Measurements from ENCODE around the gene ATF3. TPM values are rescaled to one million over a fixed set of nuclear protein-coding genes. Genes with fewer than 3 reads are reported as not detected.

The ATF3 gene
- total RNA-seq, 4 donors from 2014 or later: 1.8 to 42.6 (median 24.4) TPM

DNA sequence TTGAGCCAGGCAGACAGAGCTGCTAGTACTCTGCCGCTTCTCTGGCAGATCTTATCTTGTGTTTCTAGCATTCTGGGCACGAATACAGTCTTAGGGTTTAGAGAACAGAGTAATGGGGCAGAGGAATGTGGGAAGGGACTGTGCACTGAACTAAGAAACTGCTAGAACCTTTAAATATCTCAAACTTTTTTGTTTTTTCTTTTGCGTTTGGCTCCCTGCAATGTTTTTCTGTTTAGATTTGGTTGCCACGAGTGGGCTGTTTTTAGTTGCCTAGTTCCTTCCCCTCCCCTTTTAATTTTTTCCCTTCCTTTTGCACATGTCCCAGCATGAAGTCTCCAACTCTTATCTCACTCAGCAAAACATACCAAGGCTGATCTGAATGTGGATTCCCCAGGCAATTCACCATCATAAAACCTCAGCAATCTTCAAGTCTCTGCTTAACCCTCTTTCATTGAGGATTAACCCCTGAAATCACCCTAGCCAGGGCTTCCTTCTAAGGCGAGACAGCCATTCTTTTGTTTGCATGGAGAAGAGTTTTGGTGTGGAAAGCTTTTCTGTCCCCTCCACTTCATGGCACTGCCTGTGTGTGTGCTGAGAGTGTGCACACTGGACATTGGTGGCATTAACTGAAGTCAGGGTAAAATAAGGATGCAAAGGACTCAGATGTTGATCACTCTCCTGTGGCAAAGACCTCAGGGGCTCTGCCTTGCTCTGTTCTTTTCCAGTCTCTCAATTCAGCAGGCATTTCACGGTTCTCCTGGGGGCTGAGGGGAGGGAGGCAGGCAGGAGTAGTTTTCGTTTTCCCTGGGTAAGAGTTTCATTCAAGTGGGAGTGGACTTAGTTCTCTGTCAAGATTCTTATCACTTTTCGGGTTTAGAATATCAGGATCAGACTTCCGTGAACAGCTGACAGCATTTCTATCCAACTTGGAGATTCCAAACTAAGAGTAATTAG, 2.8 kb upstream of the ATF3 start:
- intact Hi-C loops (cut with DNase I; ENCODE audit: low total_unique reads): no loop called here
- DNase-seq: no peak
- peak overlapping the region; percentile 2 to 96 for H3K27ac ChIP-seq

DNA sequence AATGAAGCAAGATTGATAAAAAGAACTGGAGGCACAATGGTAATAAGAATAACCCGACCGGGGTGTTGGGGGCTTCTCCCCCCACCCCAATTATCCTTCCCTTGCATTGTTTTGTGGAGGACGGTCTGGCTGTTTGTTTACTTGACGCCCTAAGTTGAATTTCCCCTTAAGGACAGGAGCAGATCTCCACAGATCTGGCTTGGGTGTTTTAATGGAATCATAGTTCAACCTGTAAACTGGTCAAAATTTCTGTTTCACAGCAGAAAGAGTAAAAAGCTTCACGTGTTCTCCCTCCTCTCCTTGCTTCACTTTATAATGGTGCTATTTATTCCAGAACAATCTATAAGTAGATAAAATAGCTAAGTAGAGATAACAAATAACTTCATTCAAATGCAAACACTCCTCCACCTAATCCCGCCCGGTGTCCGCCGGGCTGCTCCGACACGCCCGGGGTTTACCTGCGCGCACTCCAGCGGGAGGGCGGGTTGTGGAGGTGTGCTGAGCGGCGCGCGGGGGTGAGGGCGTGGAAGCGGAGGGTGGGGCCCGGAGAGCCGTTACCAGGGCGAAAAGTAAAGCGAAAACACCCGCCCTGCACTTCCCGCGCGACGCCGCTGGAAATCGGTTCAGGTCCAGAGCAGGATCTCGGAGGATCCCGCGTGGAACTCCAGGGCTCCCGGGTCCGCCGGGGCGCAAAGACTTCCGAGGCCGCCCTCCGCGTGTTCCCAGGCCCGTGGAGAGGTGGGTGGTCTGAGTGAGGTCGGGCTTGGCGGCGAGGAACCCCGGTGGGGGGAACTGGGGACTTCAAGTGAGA, 2.0 kb upstream of the ATF3 start:
- Histone ChIP-seq H3K4me1 (peaks cover 0 to 12% of the 10 kb centered on the region in 2 donors), H3K27me3 (no peaks in the 10 kb centered on the region), H3K36me3 (no peaks in the 10 kb centered on the region), H3K9me3 (no peaks in the 10 kb centered on the region), H3K4me3 (peak overlapping the region; percentile 53 to 68), H3K27ac (peak overlapping the region; percentile 88 to 96)
- intact Hi-C loops (cut with DNase I; ENCODE audit: low total_unique reads): no loop called here
- TF ChIP-seq POLR2A (IDR thresholded peaks at IDR 0.05): peak in 1 of 2 donors; percentile 69
- TF ChIP-seq, protein P1, sequence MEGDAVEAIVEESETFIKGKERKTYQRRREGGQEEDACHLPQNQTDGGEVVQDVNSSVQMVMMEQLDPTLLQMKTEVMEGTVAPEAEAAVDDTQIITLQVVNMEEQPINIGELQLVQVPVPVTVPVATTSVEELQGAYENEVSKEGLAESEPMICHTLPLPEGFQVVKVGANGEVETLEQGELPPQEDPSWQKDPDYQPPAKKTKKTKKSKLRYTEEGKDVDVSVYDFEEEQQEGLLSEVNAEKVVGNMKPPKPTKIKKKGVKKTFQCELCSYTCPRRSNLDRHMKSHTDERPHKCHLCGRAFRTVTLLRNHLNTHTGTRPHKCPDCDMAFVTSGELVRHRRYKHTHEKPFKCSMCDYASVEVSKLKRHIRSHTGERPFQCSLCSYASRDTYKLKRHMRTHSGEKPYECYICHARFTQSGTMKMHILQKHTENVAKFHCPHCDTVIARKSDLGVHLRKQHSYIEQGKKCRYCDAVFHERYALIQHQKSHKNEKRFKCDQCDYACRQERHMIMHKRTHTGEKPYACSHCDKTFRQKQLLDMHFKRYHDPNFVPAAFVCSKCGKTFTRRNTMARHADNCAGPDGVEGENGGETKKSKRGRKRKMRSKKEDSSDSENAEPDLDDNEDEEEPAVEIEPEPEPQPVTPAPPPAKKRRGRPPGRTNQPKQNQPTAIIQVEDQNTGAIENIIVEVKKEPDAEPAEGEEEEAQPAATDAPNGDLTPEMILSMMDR (IDR thresholded peaks at IDR 0.05): peak in 1 of 4 experiments; percentile 45
- DNase-seq: peak; percentile 63 to 66

More for the DNA sequence above, 2.8 kb upstream of the ATF3 start:
- TF ChIP-seq POLR2A (IDR thresholded peaks at IDR 0.05): no peak
- TF ChIP-seq, protein P1 (IDR thresholded peaks at IDR 0.05): no peak
- Histone ChIP-seq H3K4me1 (peaks cover 0 to 12% of the 10 kb centered on the region in 2 donors), H3K4me3 (no peak overlapping the region), H3K27me3 (no peaks in the 10 kb centered on the region), H3K36me3 (no peaks in the 10 kb centered on the region), H3K9me3 (no peaks in the 10 kb centered on the region)

DNA sequence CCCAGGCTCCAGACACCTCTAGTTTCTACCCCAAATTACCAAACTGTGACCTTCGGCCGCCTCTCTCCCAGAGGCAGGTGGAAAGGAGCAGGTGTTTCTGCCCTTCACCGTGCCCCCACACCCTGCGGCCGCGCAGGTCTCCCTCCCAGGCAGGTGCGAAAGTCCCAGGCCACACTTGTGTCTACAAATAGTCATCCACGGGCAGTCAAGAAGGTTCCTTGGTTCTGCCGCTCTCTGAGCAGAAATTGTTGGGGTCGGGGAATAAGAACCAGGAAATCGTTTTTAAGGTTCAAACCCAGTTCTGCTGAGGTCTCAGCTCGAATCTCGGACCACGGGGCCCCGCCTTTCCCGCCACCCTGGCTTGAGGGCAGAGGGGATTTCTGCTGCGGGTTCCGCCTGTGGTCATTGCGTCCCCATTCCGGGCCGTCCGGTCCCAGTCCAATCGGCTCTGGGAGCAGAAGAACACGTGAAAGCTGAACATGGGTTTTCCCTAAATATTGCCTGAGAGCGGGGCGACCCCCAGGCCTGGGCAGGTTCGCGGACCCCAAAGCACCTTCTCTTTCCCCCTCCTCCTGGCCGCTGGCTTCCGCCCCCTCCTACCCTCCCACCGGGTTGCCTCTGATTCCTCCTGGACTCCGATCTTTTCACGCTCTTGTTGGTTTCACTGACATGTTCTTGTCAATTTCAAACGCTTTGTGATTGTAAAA, 1.2 kb upstream of the ATF3 start:
- no peaks in the 10 kb centered on the region for H3K36me3 ChIP-seq
- peaks cover 0 to 12% of the 10 kb centered on the region in 2 donors for H3K4me1 ChIP-seq
- no peaks in the 10 kb centered on the region for H3K9me3 ChIP-seq
- DNase-seq: peak; percentile 49 to 52
- peak overlapping the region; percentile 88 to 96 for H3K27ac ChIP-seq
- peak overlapping the region; percentile 53 to 68 for H3K4me3 ChIP-seq
- TF ChIP-seq POLR2A (IDR thresholded peaks at IDR 0.05): no peak
- TF ChIP-seq, protein P1 (IDR thresholded peaks at IDR 0.05): no peak
- no peaks in the 10 kb centered on the region for H3K27me3 ChIP-seq
- intact Hi-C loops (cut with DNase I; ENCODE audit: low total_unique reads): no loop called here

DNA sequence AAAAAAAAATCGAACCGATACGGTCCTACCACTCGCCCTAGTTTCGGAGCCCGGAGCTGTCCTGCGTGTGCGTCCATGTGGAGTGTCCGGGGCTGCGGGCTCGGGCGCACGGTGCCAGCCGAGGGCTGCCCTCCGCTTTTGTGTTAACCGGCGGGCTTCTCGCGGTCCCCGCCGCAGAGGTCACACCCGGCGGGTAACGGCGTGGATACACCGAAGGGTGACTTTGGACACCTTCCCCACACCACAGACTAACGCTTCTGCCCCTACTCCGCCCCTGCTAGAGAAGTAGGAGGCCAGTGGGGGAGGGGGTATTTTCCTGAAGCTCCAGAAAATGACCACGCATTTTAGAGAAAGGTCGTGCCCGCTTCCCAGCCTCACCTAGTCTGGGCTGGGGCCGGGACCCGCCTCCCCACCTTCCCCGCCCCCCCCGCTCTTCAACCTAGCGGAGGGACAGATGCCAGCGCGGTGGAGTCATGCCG, 609 bp upstream of the ATF3 start:
- Histone ChIP-seq H3K9me3 (no peaks in the 10 kb centered on the region), H3K4me3 (peak overlapping the region; percentile 53 to 68), H3K27ac (peak overlapping the region; percentile 88 to 96), H3K4me1 (peaks cover 0 to 12% of the 10 kb centered on the region in 2 donors), H3K36me3 (no peaks in the 10 kb centered on the region), H3K27me3 (no peaks in the 10 kb centered on the region)
- peak in 1 of 2 donors; percentile 63 for TF ChIP-seq POLR2A (IDR thresholded peaks at IDR 0.05)
- TF ChIP-seq, protein P1 (IDR thresholded peaks at IDR 0.05): no peak
- intact Hi-C loops (cut with DNase I; ENCODE audit: low total_unique reads): no loop called here
- no peak for DNase-seq

All from uterus (tissue), 4 donors.